SHP77 (cell line): ENCODE results near the gene ABO.
"Not testable (repeated sequence)": the region's sequence is repeated elsewhere in the genome, so short reads cannot be mapped to it uniquely, and the experiment has no call there.

Experiments used
- DNase-seq, 2 experiments: peaks; one replicate each; lab custom pipeline; 2025; lab: John Stamatoyannopoulos, UW

Gene ABO

GRCh38 chr9:133242991-133243390 is 32.0 kb downstream of the ABO start:
- no peak for DNase-seq

DNA sequence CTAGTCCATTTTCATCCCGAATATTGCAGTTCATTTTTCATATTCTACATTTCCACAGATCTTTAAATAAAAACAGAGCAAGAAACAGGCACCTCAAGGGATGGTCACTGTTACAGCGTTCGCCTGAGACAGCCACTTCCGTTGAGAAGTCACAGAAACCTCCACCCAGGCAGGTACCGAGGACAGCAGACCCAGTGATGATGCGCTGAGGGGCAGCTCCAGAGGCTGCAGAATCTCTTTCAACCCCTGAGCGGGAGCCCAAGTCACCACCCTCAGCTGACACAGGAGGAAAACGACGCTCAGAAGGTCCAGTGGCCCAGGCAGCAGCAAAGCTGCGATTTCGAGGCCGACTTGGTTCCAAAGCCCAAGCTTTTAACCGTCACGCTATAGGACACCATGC is 32.8 kb downstream of the ABO start:
- DNase-seq: no peak

DNA sequence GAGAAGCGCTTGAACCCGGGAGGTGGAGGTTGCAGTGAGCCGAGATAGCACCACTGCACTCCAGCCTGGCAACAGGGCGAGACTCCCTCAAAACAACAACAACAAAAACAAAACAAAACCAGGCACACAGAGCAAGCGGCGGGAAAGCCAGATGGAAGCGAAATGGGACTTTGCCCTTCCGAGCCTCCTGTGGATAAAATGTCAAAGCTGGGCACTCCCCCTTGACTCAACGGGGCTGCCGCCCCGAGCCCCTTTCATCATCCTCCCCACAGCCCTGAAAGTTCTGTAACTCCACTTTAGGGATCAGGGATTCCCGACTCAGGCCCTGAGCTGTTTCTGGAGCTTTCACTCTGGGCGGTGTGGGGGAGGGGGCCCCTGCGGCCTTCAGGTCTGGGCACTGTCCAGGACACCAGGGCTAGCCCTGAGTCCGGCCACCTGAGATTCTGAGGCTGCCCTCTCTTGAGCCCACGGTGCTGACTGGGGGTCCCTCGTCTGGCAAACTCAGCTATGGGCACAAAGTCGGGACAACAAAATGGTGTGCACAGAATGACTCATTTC is 35.4 kb downstream of the ABO start:
- no peak for DNase-seq

DNA sequence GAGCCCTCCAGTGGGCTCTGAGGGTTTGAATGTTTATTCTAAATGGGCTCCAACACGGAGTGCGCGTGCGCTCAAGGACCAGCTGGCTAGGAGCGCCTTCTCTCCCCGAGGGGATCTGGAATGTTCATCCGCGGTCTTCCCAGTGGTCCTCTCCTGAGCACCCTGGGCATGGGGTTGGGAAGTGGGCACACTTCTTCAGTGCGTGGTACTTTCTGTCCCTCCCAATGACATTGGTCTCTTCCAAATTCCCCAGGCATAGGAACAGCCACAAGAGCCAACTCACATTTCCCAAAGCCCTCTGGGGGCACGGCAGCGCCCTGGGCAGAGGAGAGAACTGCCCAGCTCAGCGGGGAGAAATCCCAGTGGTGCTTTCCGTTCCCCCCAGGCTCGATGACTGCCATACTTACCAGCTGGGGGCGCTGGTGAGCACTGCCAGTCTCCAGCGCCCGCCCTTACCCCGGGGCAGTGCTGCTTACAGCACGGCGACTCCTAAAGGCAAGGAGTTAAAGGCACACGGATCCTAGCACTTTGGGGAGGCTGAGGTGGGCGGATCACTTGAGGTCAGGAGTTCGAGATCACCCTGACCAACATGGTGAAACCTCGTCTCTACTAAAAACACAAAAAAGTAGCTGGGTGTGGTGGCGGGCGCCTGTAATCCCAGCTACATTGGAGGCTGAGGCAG is 36.0 kb downstream of the ABO start:
- peak in 1 of 2 experiments; percentile 8 for DNase-seq

DNA sequence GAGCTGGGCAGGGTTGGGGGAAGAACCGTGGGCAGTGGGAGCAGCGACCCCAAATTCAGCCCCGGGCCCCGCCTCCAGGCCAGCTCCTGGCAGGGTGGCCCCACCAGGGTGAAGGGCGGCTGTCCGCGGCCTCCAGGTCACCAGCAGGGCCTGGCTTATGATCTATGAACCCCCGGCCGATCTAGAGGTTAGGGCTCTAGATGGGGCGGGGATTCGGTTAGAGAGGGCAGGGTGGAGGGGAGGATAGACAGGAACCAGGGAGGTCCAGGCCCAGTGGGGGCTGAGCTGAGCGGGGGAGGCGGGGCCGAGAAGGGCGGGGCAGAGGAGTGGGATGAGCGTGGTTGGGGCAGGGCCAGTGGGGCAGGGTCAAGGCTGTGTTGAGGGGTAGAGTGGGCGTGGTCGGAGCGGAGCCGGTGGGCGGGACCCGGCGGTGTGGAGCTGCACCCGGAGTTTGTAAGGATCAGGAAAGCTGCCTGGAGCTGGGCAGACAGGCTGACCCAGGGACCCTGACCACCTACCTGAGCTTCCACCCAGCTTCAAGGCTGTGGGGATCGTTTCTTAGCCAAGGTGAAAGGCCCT is 36.6 kb downstream of the ABO start:
- no peak for DNase-seq

GRCh38 chr9:133237035-133237731 is 37.8 kb downstream of the ABO start:
- DNase-seq: no peak

- peak in 1 of 2 experiments; percentile 64 for DNase-seq
Measured at GRCh38 chr9:133236291-133237034, 38.5 kb downstream of the ABO start.

DNA sequence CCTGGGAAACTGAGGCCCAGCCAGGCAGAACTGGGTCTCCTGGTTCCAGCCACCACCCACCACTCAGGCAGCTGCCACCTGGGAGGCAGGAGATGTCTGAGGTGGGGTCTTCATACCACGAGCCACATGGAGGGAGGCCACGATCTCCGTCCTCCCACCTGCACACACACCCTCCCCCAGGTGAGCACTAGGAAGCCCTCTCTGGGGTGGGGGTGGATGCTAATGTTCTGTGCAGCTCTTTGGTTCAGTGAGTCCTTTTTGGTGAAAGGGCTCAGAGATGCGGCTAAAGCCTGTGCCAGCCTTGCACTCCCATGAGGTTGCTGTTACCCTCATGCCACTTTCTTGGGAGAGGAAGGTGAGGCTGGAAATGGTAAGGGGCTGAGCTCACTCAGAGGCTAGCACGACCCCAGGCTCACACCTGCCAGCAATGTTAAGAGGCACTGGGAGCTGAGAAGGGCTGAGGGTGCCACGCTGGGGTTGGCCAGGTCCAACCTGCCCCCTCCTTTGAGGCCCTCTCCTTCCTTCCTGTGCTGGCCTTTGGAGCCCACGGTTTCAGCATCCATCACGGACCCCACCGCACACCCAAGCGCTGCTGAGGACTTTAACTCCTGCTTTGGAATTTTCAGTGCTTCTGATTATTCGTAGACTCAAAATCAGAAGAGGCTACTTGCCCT is 39.3 kb downstream of the ABO start:
- no peak for DNase-seq

- no peak for DNase-seq
Measured at GRCh38 chr9:133234577-133235322, 40.3 kb downstream of the ABO start.

GRCh38 chr9:133233681-133234432 is 41.1 kb downstream of the ABO start:
- DNase-seq: no peak

- DNase-seq: not testable (repeated sequence)
Measured at GRCh38 chr9:133231934-133232568, 43.0 kb downstream of the ABO start.

- not testable (repeated sequence) for DNase-seq
Measured at GRCh38 chr9:133230514-133230913, 44.5 kb downstream of the ABO start.

DNA sequence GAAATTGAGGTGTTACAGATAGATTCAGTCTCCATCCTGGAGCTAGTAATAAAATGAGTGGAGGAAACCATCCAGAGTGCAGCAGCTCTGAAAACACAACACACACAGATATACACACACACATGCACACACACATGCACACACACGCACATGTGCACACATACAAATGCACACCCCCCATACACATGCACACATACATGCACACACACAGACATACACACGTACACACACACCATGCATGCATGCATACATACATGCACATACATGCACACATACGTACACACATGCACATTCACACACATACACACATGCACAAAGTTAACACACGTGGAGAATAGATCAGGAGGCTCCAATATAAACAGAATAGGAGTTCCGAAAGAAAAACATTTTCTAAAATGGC is 44.9 kb downstream of the ABO start:
- no peak for DNase-seq

- not testable (repeated sequence) for DNase-seq
Measured at GRCh38 chr9:133228474-133229193, 46.4 kb downstream of the ABO start.

- DNase-seq: not testable (repeated sequence)
Measured at GRCh38 chr9:133227996-133228395, 47.0 kb downstream of the ABO start.

DNA sequence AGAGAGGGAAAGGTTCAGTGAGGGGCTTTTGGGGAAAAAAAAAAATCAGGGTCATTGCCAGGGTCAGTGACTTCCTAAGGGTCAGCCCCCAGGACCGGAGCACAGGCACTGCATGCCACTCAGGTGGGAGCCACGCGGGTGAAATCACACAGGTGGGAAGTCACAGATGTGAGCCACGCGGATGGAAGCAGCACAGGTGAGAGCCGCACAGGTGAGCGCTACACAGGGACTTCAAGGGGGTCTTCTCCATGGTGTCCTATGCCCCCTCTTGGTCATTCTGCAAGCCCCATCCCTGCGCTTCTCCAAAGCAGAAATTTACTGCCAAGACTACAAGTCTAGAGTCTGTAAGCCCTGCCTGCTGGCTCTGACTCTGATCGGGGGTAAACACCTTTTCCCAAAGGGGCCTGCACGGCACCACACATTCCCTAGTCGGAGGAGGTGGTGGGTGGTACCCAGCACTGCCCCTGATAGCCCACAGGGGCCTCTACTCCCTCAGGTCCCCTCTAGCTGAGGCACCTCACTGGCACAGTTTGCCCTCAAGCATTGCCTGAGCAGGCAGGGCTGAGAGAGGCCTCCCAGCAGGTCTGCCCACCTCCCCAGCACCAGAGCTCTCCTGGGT is 47.6 kb downstream of the ABO start:
- DNase-seq: no peak

DNA sequence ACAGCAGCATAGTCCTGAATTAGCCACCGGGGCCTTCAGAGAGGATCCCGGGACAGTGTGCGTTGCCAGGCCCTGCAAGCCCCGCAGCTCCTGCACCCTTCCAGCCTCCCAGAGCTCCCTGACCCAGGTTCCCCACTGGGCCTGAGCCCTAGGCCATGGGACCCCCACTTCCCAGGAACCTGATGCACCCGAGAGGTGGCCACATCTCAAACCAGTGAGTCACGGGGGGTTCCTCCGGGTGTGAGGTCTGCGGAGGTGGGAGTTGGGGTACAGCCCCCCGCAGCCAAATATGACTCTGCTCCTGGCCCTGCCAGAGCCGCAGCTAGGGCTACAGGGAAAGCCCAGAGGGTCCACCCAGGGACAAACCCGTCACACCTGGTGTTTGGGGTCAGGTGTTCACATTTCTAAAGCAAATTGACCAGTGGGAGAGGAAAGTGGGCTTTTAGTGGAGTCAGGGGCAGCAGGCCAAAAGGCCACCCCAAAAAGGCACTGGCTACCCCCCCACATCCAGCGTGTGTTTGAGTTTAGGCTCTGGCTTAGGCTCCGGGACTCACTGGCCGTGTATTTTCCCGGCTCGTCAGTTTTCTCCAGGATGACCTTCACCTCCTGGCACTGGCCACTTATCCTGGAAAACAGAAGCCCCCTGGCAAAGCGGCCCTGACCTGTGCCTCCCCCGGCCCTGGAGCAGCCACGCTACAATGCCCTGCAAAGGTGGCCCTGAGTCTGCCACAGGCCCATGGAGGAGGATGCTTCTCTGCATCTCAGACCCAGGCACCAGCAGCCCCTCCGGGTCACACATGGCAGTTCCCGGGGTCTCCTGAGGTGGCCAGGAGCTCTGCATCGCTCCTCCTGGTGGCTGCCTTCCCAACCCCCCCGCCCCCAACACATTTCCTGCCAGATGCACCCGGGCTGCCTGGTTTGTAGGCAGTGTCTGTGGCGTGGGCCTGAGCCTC is 48.5 kb downstream of the ABO start:
- no peak for DNase-seq
